Common myeloid progenitor, CD34-positive (primary cell): Measurements from ENCODE around the gene KIRREL3.

Source experiments
- CTCF ChIA-PET: fragments of 350-600 bp; sonication (Branson Sonifier 250); formaldehyde crosslinking; loops from one replicate; lab custom pipeline; 2021; ENCODE audit warnings: antibody characterized with exemption; lab: Charles Lee
- POLR2A ChIA-PET: fragments of 350-600 bp; sonication (Branson Sonifier 250); formaldehyde crosslinking; loops from one replicate; lab custom pipeline; 2021; ENCODE audit warnings: antibody characterized with exemption; lab: Charles Lee
- DNase-seq, 3 donors: peaks; one replicate each; pipeline versions ENCODE4 v3.0.0 to v3.0.0-alpha.2; 2013
- H3K27ac ChIP-seq, 2 experiments: 1 replicate in 1 of 2; 2 replicates in 1 of 2; pipeline ENCODE4 v1.7.0; 2013; ENCODE audit warnings: inconsistent platforms in 2 of 2, low read length in 2 of 2, mild to moderate bottlenecking in 2 of 2, low read depth in 1 of 2, moderate library complexity in 1 of 2; ENCODE audit not compliant: severe bottlenecking in 2 of 2, insufficient read depth in 1 of 2, poor library complexity in 1 of 2
- H3K27me3 ChIP-seq, 5 experiments: replicated peaks in 2 of 5; 1 replicate in 3 of 5; 2 replicates in 2 of 5; pipeline versions ENCODE4 v1.6.1 to v1.7.0; 2013; ENCODE audit warnings: low read length in 4 of 5, mild to moderate bottlenecking in 2 of 5, moderate library complexity in 2 of 5, inconsistent platforms in 1 of 5; ENCODE audit not compliant: insufficient read depth in 5 of 5, control insufficient read depth in 4 of 5
- H3K36me3 ChIP-seq, 4 experiments: 1 replicate in 2 of 4; 2 replicates in 2 of 4; pipeline versions ENCODE4 v1.6.1 to v1.7.0; 2013; ENCODE audit warnings: low read length in 3 of 4, control low read depth in 1 of 4, mild to moderate bottlenecking in 1 of 4; ENCODE audit not compliant: control insufficient read depth in 4 of 4, insufficient read depth in 4 of 4
- H3K4me1 ChIP-seq, 4 experiments: 1 replicate in 3 of 4; 2 replicates in 1 of 4; pipeline versions ENCODE4 v1.6.1 to v1.7.1; 2013; ENCODE audit warnings: low read length in 3 of 4, mild to moderate bottlenecking in 3 of 4, control low read depth in 1 of 4, inconsistent platforms in 1 of 4, moderate library complexity in 1 of 4; ENCODE audit not compliant: control insufficient read depth in 4 of 4, insufficient read depth in 4 of 4; ENCODE audit errors: control extremely low read depth in 1 of 4
- H3K4me3 ChIP-seq, 7 experiments: 1 replicate in 4 of 7; 2 replicates in 3 of 7; pipeline versions ENCODE4 v1.5.1 to v1.7.0; 2013; ENCODE audit warnings: mild to moderate bottlenecking in 7 of 7, low read length in 6 of 7, moderate library complexity in 6 of 7, inconsistent platforms in 2 of 7, low read depth in 2 of 7, control low read depth in 1 of 7; ENCODE audit not compliant: insufficient read depth in 4 of 7, control insufficient read depth in 1 of 7; ENCODE audit errors: extremely low read depth in 1 of 7
- H3K9me3 ChIP-seq, 5 experiments: 1 replicate in 4 of 5; 2 replicates in 1 of 5; pipeline versions ENCODE4 v1.6.1 to v1.7.1; 2013; ENCODE audit warnings: low read length in 4 of 5, mild to moderate bottlenecking in 2 of 5, inconsistent platforms in 1 of 5, low read depth in 1 of 5, moderate library complexity in 1 of 5; ENCODE audit not compliant: control insufficient read depth in 4 of 5, insufficient read depth in 2 of 5; ENCODE audit errors: control extremely low read depth in 1 of 5
- WGBS: methylation state at CpG from one replicate; pipeline ENCODE4 v1.1.5; 2013; ENCODE audit not compliant: insufficient coverage; 5-methylcytosine and 5-hydroxymethylcytosine counted together

KIRREL3 gene

DNA sequence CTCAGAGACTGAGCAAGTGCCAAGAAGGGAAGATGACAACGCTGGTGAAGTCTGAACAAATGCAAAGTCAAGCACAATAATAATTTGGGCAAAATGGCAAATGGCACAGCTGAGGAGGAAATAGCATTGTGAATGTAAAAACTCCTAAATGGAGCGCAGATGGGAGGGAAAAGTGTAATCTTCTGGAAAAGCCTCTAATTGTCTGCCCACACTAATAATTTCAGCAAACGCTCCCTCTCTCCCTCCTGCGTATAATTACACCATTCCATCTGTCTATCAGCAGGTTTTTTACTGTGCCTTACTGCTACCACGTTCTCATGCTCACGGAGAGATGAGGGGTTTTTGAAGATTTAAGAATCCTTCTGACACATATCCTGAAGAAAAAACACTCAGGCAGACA lies 302.6 kb downstream of the KIRREL3 start:
- H3K4me1 ChIP-seq, result no peaks in the 10 kb centered on the region
- no peak overlapping the region for H3K4me3 ChIP-seq
- peaks cover 0 to 14% (median 3%) of the 10 kb centered on the region in 5 experiments for H3K27me3 ChIP-seq
- 84% methylated on average over 4 of the region's 6 CpGs for WGBS
- H3K36me3 ChIP-seq, result no peaks in the 10 kb centered on the region
- H3K9me3 ChIP-seq, result no peaks in the 10 kb centered on the region
- DNase-seq, result no peak
- no peak overlapping the region for H3K27ac ChIP-seq
- CTCF ChIA-PET, result interaction anchor here (1.1 kb wide), 1 partner anchor 45 kb away, joined by 3 read pairs; no protein-coding TSS in a partner anchor
- POLR2A ChIA-PET, result no interaction called here

DNA sequence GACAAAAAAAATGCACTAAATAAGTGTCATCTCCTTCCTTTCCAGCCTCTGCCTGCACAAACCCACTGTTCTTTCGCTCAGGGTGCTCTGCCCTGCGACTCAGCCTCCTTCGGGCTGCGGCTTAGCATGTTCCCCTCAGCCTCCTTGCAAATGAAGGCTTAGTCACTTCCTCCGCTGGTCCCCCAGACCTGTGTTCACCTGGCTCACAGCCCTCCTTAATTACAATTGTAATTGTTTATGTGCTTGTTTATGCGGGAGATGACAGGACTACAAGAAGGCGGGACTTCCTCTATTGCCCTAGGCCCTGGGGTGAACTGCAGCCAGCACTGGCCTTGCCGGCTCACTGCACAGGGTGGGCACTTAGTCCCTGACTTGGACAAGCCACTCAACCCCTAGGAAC lies 303.6 kb downstream of the KIRREL3 start:
- WGBS, result 89% methylated on average over 4 of the region's 8 CpGs
- Histone ChIP-seq H3K4me3 (no peak overlapping the region), H3K4me1 (no peaks in the 10 kb centered on the region), H3K27me3 (peaks cover 0 to 14% (median 3%) of the 10 kb centered on the region in 5 experiments), H3K9me3 (peaks cover 0 to 3% (median 0%) of the 10 kb centered on the region in 5 experiments), H3K27ac (no peak overlapping the region), H3K36me3 (no peaks in the 10 kb centered on the region)
- ChIA-PET CTCF (interaction anchor here (0.6 kb wide), 1 partner anchor 25 kb away, joined by 3 read pairs; no protein-coding TSS in a partner anchor), POLR2A (no interaction called here)
- no peak for DNase-seq

DNA sequence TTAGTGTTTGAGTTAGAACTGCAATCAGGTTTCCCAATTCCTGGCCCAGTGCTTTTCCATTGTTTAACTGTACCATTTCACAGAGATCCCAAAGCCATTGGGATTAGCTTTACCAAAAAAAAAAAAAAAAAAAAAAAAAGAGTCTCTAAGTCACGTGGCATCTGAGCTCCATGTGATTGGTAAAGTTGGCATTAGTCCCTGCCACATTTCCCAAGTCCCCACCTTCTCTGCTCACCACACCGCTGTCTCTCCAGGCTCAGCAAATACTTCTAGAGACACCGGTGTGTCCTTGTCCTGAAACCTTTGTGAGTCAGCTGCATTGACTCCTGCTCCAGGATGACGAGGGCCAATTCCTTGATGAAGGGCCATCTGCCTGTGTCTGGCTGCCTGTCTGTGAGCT lies 305.3 kb downstream of the KIRREL3 start:
- no peak for DNase-seq
- Histone ChIP-seq H3K4me1 (no peaks in the 10 kb centered on the region), H3K27me3 (peaks cover 0 to 14% (median 3%) of the 10 kb centered on the region in 5 experiments), H3K9me3 (peaks cover 0 to 3% (median 0%) of the 10 kb centered on the region in 5 experiments), H3K36me3 (no peaks in the 10 kb centered on the region), H3K27ac (no peak overlapping the region), H3K4me3 (no peak overlapping the region)
- ChIA-PET POLR2A (no interaction called here), CTCF (interaction anchor here (1.1 kb wide), 1 partner anchor 9 kb away, joined by 3 read pairs; no protein-coding TSS in a partner anchor)
- 83% methylated on average over 1 of the region's 4 CpGs for WGBS

DNA sequence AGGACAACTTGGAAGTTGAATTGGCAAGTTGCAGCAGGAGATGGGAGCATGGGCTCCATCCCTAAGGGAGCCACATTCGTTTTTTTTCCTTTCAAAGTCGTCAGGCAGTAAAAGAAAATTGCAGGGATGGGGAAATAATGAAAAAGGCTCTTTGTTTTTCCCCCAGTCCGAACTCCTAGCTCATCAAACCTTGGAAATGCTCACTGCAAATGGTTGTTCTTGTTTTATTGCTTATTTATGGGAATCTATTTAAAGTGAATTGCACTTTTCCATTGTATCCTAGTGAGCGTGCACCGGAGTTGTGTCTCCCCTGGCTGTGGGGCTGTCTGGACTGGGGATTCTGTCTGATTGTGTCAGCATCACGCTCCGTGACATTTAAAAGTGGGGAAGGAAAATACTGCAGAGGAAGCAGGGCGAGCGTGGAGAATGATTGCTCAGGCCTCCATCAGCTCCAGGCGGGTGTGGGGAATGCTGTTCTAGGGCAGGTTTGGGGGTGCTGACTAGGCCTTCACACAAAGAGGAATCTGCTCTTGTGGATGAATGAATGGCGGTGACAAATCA lies 306.4 kb downstream of the KIRREL3 start:
- H3K27ac ChIP-seq, result no peak overlapping the region
- H3K9me3 ChIP-seq, result peaks cover 0 to 3% (median 0%) of the 10 kb centered on the region in 5 experiments
- H3K4me1 ChIP-seq, result no peaks in the 10 kb centered on the region
- ChIA-PET POLR2A (no interaction called here), CTCF (interaction anchor here (1.1 kb wide), 1 partner anchor 7 kb away, joined by 3 read pairs; no protein-coding TSS in a partner anchor)
- peaks cover 0 to 14% (median 3%) of the 10 kb centered on the region in 5 experiments for H3K27me3 ChIP-seq
- DNase-seq, result no peak
- H3K4me3 ChIP-seq, result no peak overlapping the region
- H3K36me3 ChIP-seq, result no peaks in the 10 kb centered on the region
- WGBS, result 96% methylated on average over 10 of the region's 11 CpGs

DNA sequence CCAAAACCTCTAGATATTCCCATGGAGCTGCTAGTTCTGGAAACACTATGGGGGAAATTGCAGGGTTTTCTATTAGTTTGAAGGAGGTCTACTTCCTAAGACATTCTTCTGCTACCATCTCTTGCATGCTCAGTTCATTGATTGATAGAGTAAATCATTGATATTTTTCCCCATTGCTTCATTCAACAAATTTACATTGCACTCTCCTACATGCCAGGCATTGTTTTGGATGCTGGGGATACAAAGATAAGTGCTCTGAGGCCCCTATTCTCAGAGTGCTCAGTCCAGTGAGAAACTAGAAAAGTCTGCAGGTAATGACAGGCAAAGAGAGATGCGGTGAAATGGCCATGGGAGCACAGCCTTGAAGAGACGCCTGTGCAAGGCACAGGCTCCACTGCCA lies 313.1 kb downstream of the KIRREL3 start:
- ChIA-PET CTCF (no interaction called here), POLR2A (no interaction called here)
- Histone ChIP-seq H3K27me3 (peaks cover 0 to 26% (median 8%) of the 10 kb centered on the region in 5 experiments), H3K27ac (no peak overlapping the region), H3K4me1 (no peaks in the 10 kb centered on the region), H3K9me3 (no peaks in the 10 kb centered on the region), H3K4me3 (no peak overlapping the region), H3K36me3 (no peaks in the 10 kb centered on the region)
- WGBS, result 100% methylated on average over 2 of the region's 2 CpGs
- no peak for DNase-seq

DNA sequence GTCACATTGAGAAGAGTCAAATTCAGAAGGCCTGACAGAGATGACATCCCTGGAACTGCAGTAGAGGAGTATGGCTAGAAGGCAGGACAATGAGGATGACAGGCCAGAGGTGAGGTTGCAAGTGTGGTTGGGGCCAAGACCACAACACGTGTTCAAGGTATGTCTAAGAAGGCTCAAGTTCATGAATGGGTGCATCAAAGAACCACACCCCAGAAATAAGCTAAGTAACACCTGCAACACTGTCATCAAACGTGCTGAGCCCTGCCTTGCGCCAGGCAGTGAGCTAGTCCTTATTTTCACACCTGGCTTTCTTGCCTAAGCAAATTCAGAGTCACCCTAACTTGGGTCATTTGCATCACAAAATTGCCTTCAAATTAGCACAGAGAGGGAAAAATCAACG lies 313.6 kb downstream of the KIRREL3 start:
- no peaks in the 10 kb centered on the region for H3K4me1 ChIP-seq

More for the DNA sequence above, 313.6 kb downstream of the KIRREL3 start:
- no peaks in the 10 kb centered on the region for H3K9me3 ChIP-seq
- H3K4me3 ChIP-seq, result no peak overlapping the region
- POLR2A ChIA-PET, result no interaction called here
- peaks cover 0 to 27% (median 8%) of the 10 kb centered on the region in 5 experiments for H3K27me3 ChIP-seq
- CTCF ChIA-PET, result interaction anchor here (0.6 kb wide), 1 partner anchor 8 kb away, joined by 3 read pairs; no protein-coding TSS in a partner anchor
- 90% methylated on average over 2 of the region's 4 CpGs for WGBS
- DNase-seq, result no peak
- H3K36me3 ChIP-seq, result no peaks in the 10 kb centered on the region
- H3K27ac ChIP-seq, result no peak overlapping the region
